Measurements from ENCODE around the gene WDFY3. TPM values are rescaled to one million over a fixed set of nuclear protein-coding genes. Genes with fewer than 3 reads are reported as not detected.
A peak's percentile ranks its signal among the peaks of the same experiment; 100 is the strongest.

The WDFY3 gene
- total and polyA plus RNA-seq, 2 of the 4 experiments (the other 2 are of a cell fraction) = 12.5 to 58.1 TPM

- Histone ChIP-seq H2AK5ac (ENCODE audit: low read depth, low read length) (no peak overlapping the region), H3K36me3 (ENCODE audit: control insufficient read depth, insufficient read depth, low read length) (no peaks in the 10 kb centered on the region), H3K56ac (ENCODE audit: extremely low read depth, insufficient read depth, low read length) (no peak overlapping the region), H2AK9ac (replicated peaks; ENCODE audit: low read depth, low read length, poor library complexity) (no peak overlapping the region), H3K4ac (ENCODE audit: low read depth, low read length) (no peak overlapping the region), H2BK15ac (ENCODE audit: low read depth, low read length) (no peak overlapping the region), H2BK20ac (ENCODE audit: low read depth, low read length) (no peak overlapping the region), H2BK120ac (ENCODE audit: low read depth, low read length) (no peak overlapping the region), H3K23ac (ENCODE audit: low read depth, low read length) (0 out of 2 replicates have a peak overlapping the region, but pooled peaks have one; percentile 0), H3K4me1 (ENCODE audit: control insufficient read depth, insufficient read depth, low read length) (peaks cover 7% of the 10 kb centered on the region), H4K20me1 (ENCODE audit: insufficient read depth, low read length) (no peaks in the 10 kb centered on the region), H3K9me1 (ENCODE audit: insufficient read depth, low read length) (peaks cover 8% of the 10 kb centered on the region), H3K27me3 (ENCODE audit: control insufficient read depth, insufficient read depth, low read length) (no peaks in the 10 kb centered on the region), H4K8ac (ENCODE audit: low read depth in 2 of 2, low read length in 2 of 2) (no peak overlapping the region), H3K18ac (ENCODE audit: low read depth, low read length) (no peak overlapping the region), H3K9me3 (ENCODE audit: control insufficient read depth, insufficient read depth, low read length) (no peaks in the 10 kb centered on the region), H3K27ac (ENCODE audit: insufficient read depth, low read length) (no peak overlapping the region), H3K4me2 (ENCODE audit: low read depth, low read length) (no peak overlapping the region), H3K4me3 (ENCODE audit: insufficient read depth, low read depth, low read length) (no peak overlapping the region), H2BK5ac (ENCODE audit: low read depth, low read length, poor library complexity, severe bottlenecking) (no peak overlapping the region), H4K5ac (ENCODE audit: low read depth, low read length) (no peak overlapping the region), H4K91ac (ENCODE audit: insufficient read depth, low read depth, low read length) (no peak overlapping the region), H3K14ac (replicated peaks; ENCODE audit: low read depth, low read length) (no peak overlapping the region), H3K79me1 (ENCODE audit: low read depth in 1 of 2, low read length in 2 of 2) (peaks cover 26 to 42% of the 10 kb centered on the region in 2 experiments), H3K9ac (ENCODE audit: low read depth, low read length) (no peak overlapping the region), H2AFZ (replicated peaks; ENCODE audit: low read length, poor library complexity) (no peak overlapping the region)
- ChIA-PET CTCF (no interaction called here), POLR2A (ENCODE audit: unreplicated experiment) (no interaction called here)
- no peak for TF ChIP-seq RCOR1 (IDR thresholded peaks at IDR 0.05; ENCODE audit: insufficient replicate concordance, low read length)
- TF ChIP-seq FOS (IDR thresholded peaks at IDR 0.05; ENCODE audit: low read depth, low read length) = no peak
- no peak for TF ChIP-seq MAZ (IDR thresholded peaks at IDR 0.05; ENCODE audit: borderline replicate concordance, low read depth, low read length)
- no peak for TF ChIP-seq BHLHE40 (IDR thresholded peaks at IDR 0.05; ENCODE audit: low read depth, low read length)
- TF ChIP-seq MAFK (IDR thresholded peaks at IDR 0.05; ENCODE audit: low read depth, low read length) = no peak
- no peak for TF ChIP-seq SMC3 (IDR thresholded peaks at IDR 0.05; ENCODE audit: low read depth, low read length)
- TF ChIP-seq RFX5 (IDR thresholded peaks at IDR 0.05; ENCODE audit: low read depth, low read length) = no peak
- no peak for TF ChIP-seq ELK1 (IDR thresholded peaks at IDR 0.05; ENCODE audit: borderline replicate concordance, low read depth, low read length)
- no peak for TF ChIP-seq NFE2L2 (IDR thresholded peaks at IDR 0.05; ENCODE audit: low read depth, low read length)
- TF ChIP-seq CEBPB (IDR thresholded peaks at IDR 0.05; ENCODE audit: low read depth, low read length) = no peak
- no peak for TF ChIP-seq MXI1 (IDR thresholded peaks at IDR 0.05; ENCODE audit: borderline replicate concordance, low read depth, low read length)
- TF ChIP-seq CHD1 (IDR thresholded peaks at IDR 0.05; ENCODE audit: low read depth, low read length) = no peak
- TF ChIP-seq POLR2A (IDR thresholded peaks at IDR 0.05; ENCODE audit: low read depth, low read length) = no peak
- DNase-seq (no peak), ATAC-seq (ENCODE audit: low read depth) (no peak)
- no TSS peak for BruUV-seq (replicated peaks)
- dilution Hi-C loops (cut with HindIII; ENCODE audit: low sequenced_read_pairs, unreplicated experiment) (no loop called here), in situ Hi-C loops (cut with MboI; ENCODE audit: low sequenced_read_pairs) (no loop called here), intact Hi-C loops (cut with micrococcal nuclease) (no loop called here)
- 80% methylated on average over 1 of the region's 2 CpGs; no CpG with 5 or more reads in 1 of the 2 experiments for WGBS, 2 experiments (ENCODE audit: extremely low coverage in 2 of 2, insufficient read length in 1 of 2)
These were observed 100.2 kb downstream of the WDFY3 start for GRCh38 chr4:84866295-84866694.
